ENCODE data around the gene BCO2. TPM values are rescaled to one million over a fixed set of nuclear protein-coding genes. Genes with fewer than 3 reads are reported as not detected.

The BCO2 gene
- total RNA-seq, 1 donor from 2014 or later, result not detected

GRCh38 chr11:112225753-112226061 is 50.4 kb downstream of the BCO2 start:
- no peak for DNase-seq (ENCODE audit: low read depth)

DNA sequence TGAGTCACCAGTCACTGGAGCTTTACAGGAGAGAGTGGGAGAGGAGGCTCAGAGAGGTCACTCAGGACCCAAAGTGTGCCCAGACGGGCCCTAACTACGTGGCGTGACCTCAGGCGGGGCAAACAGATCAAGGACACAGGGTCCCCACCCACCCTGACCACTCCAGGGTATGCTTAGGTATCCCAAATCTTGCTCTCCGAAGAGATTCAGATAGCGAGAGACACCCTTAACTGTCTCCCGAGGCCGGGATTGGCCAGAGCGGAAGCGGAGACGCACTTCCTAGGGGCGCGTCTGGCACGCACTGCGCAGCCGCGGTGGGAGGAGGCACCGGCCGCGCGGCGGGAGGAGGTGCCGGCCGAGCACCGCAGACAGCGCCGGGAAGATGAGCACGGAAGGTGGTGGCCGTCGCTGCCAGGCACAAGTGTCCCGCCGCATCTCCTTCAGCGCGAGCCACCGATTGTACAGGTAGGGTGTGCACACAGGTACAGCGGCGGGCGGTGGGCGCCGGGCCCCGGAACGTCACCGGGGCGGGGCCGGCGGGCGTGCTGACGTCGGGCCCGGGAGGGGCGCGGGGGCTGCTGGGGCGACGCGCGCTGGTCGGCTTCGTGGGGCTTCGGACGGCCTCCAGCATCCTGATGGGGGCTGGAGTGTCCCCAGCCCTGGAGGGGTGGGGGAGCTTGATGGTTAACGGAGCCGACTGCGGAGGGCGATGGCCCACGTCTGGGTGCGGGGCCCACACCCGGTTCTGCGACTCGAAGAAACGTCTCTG is 50.9 kb downstream of the BCO2 start, which contains the start of gene PTS:
TSS of gene PTS (plus strand) at position 367 of the 769 bp plus-strand sequence. CDS start at position 383, 16 bp downstream.
- TF ChIP-seq, protein P1, sequence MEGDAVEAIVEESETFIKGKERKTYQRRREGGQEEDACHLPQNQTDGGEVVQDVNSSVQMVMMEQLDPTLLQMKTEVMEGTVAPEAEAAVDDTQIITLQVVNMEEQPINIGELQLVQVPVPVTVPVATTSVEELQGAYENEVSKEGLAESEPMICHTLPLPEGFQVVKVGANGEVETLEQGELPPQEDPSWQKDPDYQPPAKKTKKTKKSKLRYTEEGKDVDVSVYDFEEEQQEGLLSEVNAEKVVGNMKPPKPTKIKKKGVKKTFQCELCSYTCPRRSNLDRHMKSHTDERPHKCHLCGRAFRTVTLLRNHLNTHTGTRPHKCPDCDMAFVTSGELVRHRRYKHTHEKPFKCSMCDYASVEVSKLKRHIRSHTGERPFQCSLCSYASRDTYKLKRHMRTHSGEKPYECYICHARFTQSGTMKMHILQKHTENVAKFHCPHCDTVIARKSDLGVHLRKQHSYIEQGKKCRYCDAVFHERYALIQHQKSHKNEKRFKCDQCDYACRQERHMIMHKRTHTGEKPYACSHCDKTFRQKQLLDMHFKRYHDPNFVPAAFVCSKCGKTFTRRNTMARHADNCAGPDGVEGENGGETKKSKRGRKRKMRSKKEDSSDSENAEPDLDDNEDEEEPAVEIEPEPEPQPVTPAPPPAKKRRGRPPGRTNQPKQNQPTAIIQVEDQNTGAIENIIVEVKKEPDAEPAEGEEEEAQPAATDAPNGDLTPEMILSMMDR (IDR thresholded peaks at IDR 0.05; ENCODE audit: insufficient read depth, low read length, poor library complexity, severe bottlenecking), result no peak
- Histone ChIP-seq H3K4me3 (ENCODE audit: low read depth, low read length) (peak within 1 kb of the TSS; percentile 78), H3K27me3 (ENCODE audit: control insufficient read depth, insufficient read depth, low read length) (no peaks in the 10 kb centered on the region), H3K36me3 (ENCODE audit: control insufficient read depth, insufficient read depth, low read length) (no peaks in the 10 kb centered on the region)
- peak; percentile 41 for DNase-seq (ENCODE audit: low read depth)

More at GRCh38 chr11:112225753-112226061, 50.4 kb downstream of the BCO2 start:
- peak overlapping the region; percentile 78 for H3K4me3 ChIP-seq (ENCODE audit: low read depth, low read length)
- no peaks in the 10 kb centered on the region for H3K36me3 ChIP-seq (ENCODE audit: control insufficient read depth, insufficient read depth, low read length)
- TF ChIP-seq, protein P1 (IDR thresholded peaks at IDR 0.05; ENCODE audit: insufficient read depth, low read length, poor library complexity, severe bottlenecking), result no peak
- no peaks in the 10 kb centered on the region for H3K27me3 ChIP-seq (ENCODE audit: control insufficient read depth, insufficient read depth, low read length)

DNA sequence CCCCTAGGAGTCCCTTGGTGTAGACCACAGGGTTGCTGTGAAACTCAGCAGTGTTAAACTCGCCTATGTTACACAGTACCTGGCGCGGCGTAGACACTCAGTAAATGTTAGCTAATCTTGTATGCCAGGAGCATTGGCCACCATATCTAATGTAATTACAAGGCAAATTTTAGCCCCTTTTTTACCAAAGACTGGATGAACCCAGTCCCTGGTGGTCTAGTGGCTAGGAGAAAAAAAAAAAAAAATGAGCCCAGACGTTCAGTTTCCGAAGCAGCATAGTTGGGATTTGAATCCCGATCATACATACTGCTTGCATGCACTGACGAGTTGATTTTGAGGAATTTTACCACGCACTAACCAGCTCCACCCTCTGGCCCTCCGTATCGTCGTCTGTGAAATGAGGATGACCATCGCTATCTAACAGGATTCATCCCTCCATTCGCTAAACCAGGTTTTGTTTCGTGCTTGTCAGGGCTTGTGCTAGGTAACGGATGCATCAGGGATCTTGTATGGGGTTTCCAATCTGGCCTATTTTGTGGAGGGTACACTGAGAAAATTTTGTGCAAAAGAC is 51.6 kb downstream of the BCO2 start:
- no peaks in the 10 kb centered on the region for H3K27me3 ChIP-seq (ENCODE audit: control insufficient read depth, insufficient read depth, low read length)
- DNase-seq (ENCODE audit: low read depth), result no peak
- H3K4me3 ChIP-seq (ENCODE audit: low read depth, low read length), result peak overlapping the region; percentile 78
- TF ChIP-seq, protein P1 (IDR thresholded peaks at IDR 0.05; ENCODE audit: insufficient read depth, low read length, poor library complexity, severe bottlenecking), result no peak
- H3K36me3 ChIP-seq (ENCODE audit: control insufficient read depth, insufficient read depth, low read length), result no peaks in the 10 kb centered on the region

GRCh38 chr11:112227471-112227870 is 52.2 kb downstream of the BCO2 start:
- TF ChIP-seq, protein P1 (IDR thresholded peaks at IDR 0.05; ENCODE audit: insufficient read depth, low read length, poor library complexity, severe bottlenecking), result no peak
- H3K27me3 ChIP-seq (ENCODE audit: control insufficient read depth, insufficient read depth, low read length), result no peaks in the 10 kb centered on the region
- peak overlapping the region; percentile 78 for H3K4me3 ChIP-seq (ENCODE audit: low read depth, low read length)
- no peaks in the 10 kb centered on the region for H3K36me3 ChIP-seq (ENCODE audit: control insufficient read depth, insufficient read depth, low read length)
- no peak for DNase-seq (ENCODE audit: low read depth)

GRCh38 chr11:112228706-112229105 is 53.4 kb downstream of the BCO2 start:
- TF ChIP-seq, protein P1 (IDR thresholded peaks at IDR 0.05; ENCODE audit: insufficient read depth, low read length, poor library complexity, severe bottlenecking), result no peak
- Histone ChIP-seq H3K27me3 (ENCODE audit: control insufficient read depth, insufficient read depth, low read length) (no peaks in the 10 kb centered on the region), H3K4me3 (ENCODE audit: low read depth, low read length) (no peak overlapping the region), H3K36me3 (ENCODE audit: control insufficient read depth, insufficient read depth, low read length) (no peaks in the 10 kb centered on the region)
- DNase-seq (ENCODE audit: low read depth), result no peak
